Measurements from ENCODE around the gene UBE2J2.

The UBE2J2 gene

GRCh38 chr1:1285611-1286311 lies 12.1 kb upstream of the UBE2J2 start:
- TF ChIP-seq CTCF (IDR thresholded peaks at IDR 0.05; ENCODE audit: borderline replicate concordance, control extremely low read depth, extremely low read depth, insufficient read depth, missing control alignments), result no peak
- in situ Hi-C loops (cut with MboI; ENCODE audit: low sequenced_read_pairs, unreplicated experiment), result no loop called here
- no peak for DNase-seq (ENCODE audit: low spot score)

- DNase-seq (ENCODE audit: low spot score), result no peak
- in situ Hi-C loops (cut with MboI; ENCODE audit: low sequenced_read_pairs, unreplicated experiment), result no loop called here
- TF ChIP-seq CTCF (IDR thresholded peaks at IDR 0.05; ENCODE audit: borderline replicate concordance, control extremely low read depth, extremely low read depth, insufficient read depth, missing control alignments), result no peak
These were observed 11.5 kb upstream of the UBE2J2 start for GRCh38 chr1:1285102-1285571.

- in situ Hi-C loops (cut with MboI; ENCODE audit: low sequenced_read_pairs, unreplicated experiment), result no loop called here
- DNase-seq (ENCODE audit: low spot score), result no peak
These were observed 10.8 kb upstream of the UBE2J2 start for GRCh38 chr1:1284221-1285101.

GRCh38 chr1:1283821-1284220 lies 10.2 kb upstream of the UBE2J2 start:
- in situ Hi-C loops (cut with MboI; ENCODE audit: low sequenced_read_pairs, unreplicated experiment), result no loop called here
- DNase-seq (ENCODE audit: low spot score), result peak; percentile 87
- no peak for TF ChIP-seq CTCF (IDR thresholded peaks at IDR 0.05; ENCODE audit: borderline replicate concordance, control extremely low read depth, extremely low read depth, insufficient read depth, missing control alignments)

More at GRCh38 chr1:1284221-1285101, 10.8 kb upstream of the UBE2J2 start:
- no peak for TF ChIP-seq CTCF (IDR thresholded peaks at IDR 0.05; ENCODE audit: borderline replicate concordance, control extremely low read depth, extremely low read depth, insufficient read depth, missing control alignments)

GRCh38 chr1:1282998-1283397 lies 9.3 kb upstream of the UBE2J2 start:
- in situ Hi-C loops (cut with MboI; ENCODE audit: low sequenced_read_pairs, unreplicated experiment), result no loop called here
- TF ChIP-seq CTCF (IDR thresholded peaks at IDR 0.05; ENCODE audit: borderline replicate concordance, control extremely low read depth, extremely low read depth, insufficient read depth, missing control alignments), result no peak
- no peak for DNase-seq (ENCODE audit: low spot score)

- in situ Hi-C loops (cut with MboI; ENCODE audit: low sequenced_read_pairs, unreplicated experiment), result no loop called here
- DNase-seq (ENCODE audit: low spot score), result no peak
- TF ChIP-seq CTCF (IDR thresholded peaks at IDR 0.05; ENCODE audit: borderline replicate concordance, control extremely low read depth, extremely low read depth, insufficient read depth, missing control alignments), result no peak
These were observed 8.1 kb upstream of the UBE2J2 start for GRCh38 chr1:1281533-1282321.
